HepG2 (cell line): ENCODE data around the gene TLNRD1. TPM values are rescaled to one million over a fixed set of nuclear protein-coding genes. Genes with fewer than 3 reads are reported as not detected.

Source experiments
- ATAC-seq: fragments of 200-7000 bp; cut with Tn5 transposase; 3 replicates; pipeline ENCODE4 v1.9.1; 2020; ENCODE audit warnings: mild to moderate bottlenecking, moderate library complexity
- BruUV-seq: library from RNA; stranded (reverse); fragments of 400-500 nt; replicated peaks from 2 replicates; lab custom pipeline; 2021; lab: Mats Ljungman, UMichigan
- CTCF ChIA-PET: fragments of 300-600 bp; formaldehyde crosslinking; extraction: SDS; loops from one replicate; lab custom pipeline; 2021; ENCODE audit warnings: low total read pairs, inconsistent platforms, low intra/inter-chr PET ratio; lab: Yijun Ruan, JAX
- POLR2A ChIA-PET: fragments of 350-600 bp; sonication (Branson Sonifier 250); formaldehyde crosslinking; loops from one replicate; lab custom pipeline; 2020; ENCODE audit warnings: antibody characterized with exemption, inconsistent platforms; lab: Yijun Ruan, JAX
- DNase-seq: peaks from one replicate; pipeline ENCODE4 v3.0.0-alpha.2; 2015; ENCODE audit warnings: low spot score
- FAIRE-seq: peaks from 3 replicates; lab custom pipeline; 2011; peaks lifted over from hg19 to GRCh38; lab: Jason Lieb, UNC
- H2AFZ ChIP-seq: one replicate; pipeline ENCODE4 v1.6.1; 2011; ENCODE audit warnings: low read length, inconsistent platforms
- H3K27ac ChIP-seq: fragments of 300-600 bp; 3 replicates; pipeline ENCODE4 v1.8.0; 2011; ENCODE audit warnings: mixed run types, mild to moderate bottlenecking, mixed read lengths, low read length, inconsistent platforms; ENCODE audit not compliant: insufficient read depth; ENCODE audit errors: extremely low read length
- H3K27me3 ChIP-seq, 2 experiments: fragments of 200-600 bp in 1 of 2; 2 replicates in 1 of 2; 3 replicates in 1 of 2; pipeline versions ENCODE4 v1.6.0 to v1.8.0; 2011; ENCODE audit warnings: low read length in 2 of 2, mild to moderate bottlenecking in 2 of 2, moderate library complexity in 2 of 2, inconsistent platforms in 1 of 2; ENCODE audit not compliant: insufficient read depth in 2 of 2, control insufficient read depth in 1 of 2
- H3K36me3 ChIP-seq, 2 experiments: fragments of 200-600 bp in 1 of 2; replicated peaks in 1 of 2; 2 replicates in 1 of 2; 3 replicates in 1 of 2; pipeline versions ENCODE4 v1.5.1 to v1.8.0; 2011; ENCODE audit warnings: low read length in 2 of 2, inconsistent platforms in 1 of 2; ENCODE audit not compliant: insufficient read depth in 2 of 2, control insufficient read depth in 1 of 2
- H3K4me1 ChIP-seq: 2 replicates; pipeline ENCODE4 v1.5.1; 2012; ENCODE audit warnings: low read length, inconsistent platforms; ENCODE audit not compliant: insufficient read depth
- H3K4me2 ChIP-seq: 2 replicates; pipeline ENCODE4 v1.6.0; 2011; ENCODE audit warnings: low read depth, low read length, inconsistent platforms
- H3K4me3 ChIP-seq, 3 experiments: fragments of 200-600 bp in 1 of 3; sonication (generic), shearing (Covaris generic) in 1 of 3; replicated peaks in 1 of 3; 2 replicates each; pipeline ENCODE4 v1.5.1; 2011 to 2016; ENCODE audit warnings: low read length in 3 of 3, inconsistent platforms in 2 of 3, low read depth in 2 of 3, mild to moderate bottlenecking in 2 of 3, control low read depth in 1 of 3, mixed read lengths in 1 of 3; ENCODE audit not compliant: insufficient read depth in 1 of 3
- H3K79me2 ChIP-seq: one replicate; pipeline ENCODE4 v1.6.1; 2011; ENCODE audit warnings: low read length, inconsistent platforms; ENCODE audit not compliant: insufficient read depth
- H3K9ac ChIP-seq: 2 replicates; pipeline ENCODE4 v1.6.0; 2011; ENCODE audit warnings: mild to moderate bottlenecking, low read depth, low read length, inconsistent platforms; ENCODE audit not compliant: insufficient read depth
- H3K9me3 ChIP-seq: 2 replicates; pipeline ENCODE4 v1.5.1; 2012; ENCODE audit warnings: mild to moderate bottlenecking, low read length
- H4K20me1 ChIP-seq: 2 replicates; pipeline ENCODE4 v1.6.0; 2011; ENCODE audit warnings: inconsistent platforms, mild to moderate bottlenecking, low read length, moderate library complexity; ENCODE audit not compliant: insufficient read depth
- ATAD3A ChIP-seq: sonication (generic); formaldehyde crosslinking; IDR thresholded peaks from 2 replicates; pipeline ENCODE4 v1.4.0; 2020; ENCODE audit warnings: missing genetic modification reagents
- HCFC1 ChIP-seq: fragments of 150-350 bp; IDR thresholded peaks from 2 replicates; pipeline ENCODE4 v1.6.1; 2014; ENCODE audit warnings: low read depth, low read length
- KDM1A ChIP-seq: IDR thresholded peaks from 2 replicates; pipeline ENCODE4 v1.6.1; 2016; ENCODE audit warnings: missing compliant biosample characterization
- NONO ChIP-seq, 2 experiments: fragments of 450-650 bp in 1 of 2; sonication (generic) in 1 of 2; formaldehyde crosslinking in 1 of 2; IDR thresholded peaks in 1 of 2; conservative IDR thresholded peaks in 1 of 2; 2 replicates each; pipeline versions ENCODE4 v1.6.1 to v1.8.0; 2017 to 2022; ENCODE audit warnings: mild to moderate bottlenecking in 1 of 2, missing genetic modification reagents in 1 of 2, moderate library complexity in 1 of 2
- TOE1 ChIP-seq: sonication (generic); formaldehyde crosslinking; IDR thresholded peaks from 2 replicates; pipeline ENCODE4 v1.4.0; 2020; ENCODE audit warnings: mild to moderate bottlenecking, missing genetic modification reagents
- WGBS: methylation state at CpG from one replicate; pipeline ENCODE4 v1.1.6; 2017; ENCODE audit warnings: low lambda C conversion rate; 5-methylcytosine and 5-hydroxymethylcytosine counted together
- in situ Hi-C: cut with HindIII; loops from 2 replicates; pipeline ENCODE4 v1.10.0; 2017; ENCODE audit warnings: low pct_unique_long_range_greater_than_20kb; ENCODE audit not compliant: extremely low pct_ligation_motif_present
- intact Hi-C: fragments of 100-400 bp; cut with micrococcal nuclease; formaldehyde crosslinking; loops from one replicate; pipeline ENCODE4 v1.10.0; 2022; ENCODE audit not compliant: unreplicated experiment
- polyA plus RNA-seq, 8 experiments: library from polyadenylated mRNA; depleted of rRNA in 3 of 8; stranded (reverse) in 7 of 8; unstranded in 1 of 8; fragments of >200 nt; fragmentation: Illumina TruSeq in 4 of 8; extraction: Trizol in 4 of 8; gene quantifications; 2 replicates each; pipeline versions ENCODE4 v1.2.1 to v1.2.3, GENCODE V29; 2011 to 2016; ENCODE audit warnings: low read depth in 4 of 8, missing spikeins in 1 of 8, mixed read lengths in 1 of 8; ENCODE audit not compliant: insufficient read depth in 1 of 8
- total RNA-seq, 5 experiments: library from RNA; depleted of rRNA; stranded (reverse); fragments of >200 nt; fragmentation: Illumina TruSeq; extraction: Trizol; gene quantifications; 2 replicates each; pipeline ENCODE4 v1.2.3, GENCODE V29; 2016; ENCODE audit warnings: low read depth in 1 of 5
- TF ChIP-seq, protein P1 (sequence below): sonication (generic); formaldehyde crosslinking; conservative IDR thresholded peaks from 2 replicates; pipeline ENCODE4 v1.4.0; 2020; ENCODE audit warnings: missing genetic modification reagents
- TF ChIP-seq, protein P2 (sequence below): sonication (generic); formaldehyde crosslinking; IDR thresholded peaks from 2 replicates; pipeline ENCODE4 v1.4.0; 2020; ENCODE audit warnings: mild to moderate bottlenecking, missing genetic modification reagents, borderline replicate concordance
- TF ChIP-seq, protein P3 (sequence below), 2 experiments: sonication (generic) in 1 of 2; formaldehyde crosslinking in 1 of 2; IDR thresholded peaks; 2 replicates each; pipeline versions ENCODE4 v1.5.1 to v1.6.1; 2011 to 2020; ENCODE audit warnings: borderline replicate concordance in 1 of 2, low read depth in 1 of 2, low read length in 1 of 2, mild to moderate bottlenecking in 1 of 2, missing genetic modification reagents in 1 of 2, moderate library complexity in 1 of 2
- TF ChIP-seq, protein P4 (sequence below), 2 experiments: fragments of 450-650 bp in 1 of 2; sonication (generic) in 1 of 2; formaldehyde crosslinking in 1 of 2; IDR thresholded peaks; 2 replicates each; pipeline versions ENCODE4 v1.6.1 to v1.8.0; 2016 to 2022; ENCODE audit warnings: antibody characterized with exemption in 1 of 2, mild to moderate bottlenecking in 1 of 2, missing genetic modification reagents in 1 of 2

Gene TLNRD1
- total and polyA plus RNA-seq, 2 of the 13 experiments (the other 11 are each of a cell fraction or from before 2014, with no cell fraction given), result 3.4 to 5.3 TPM

DNA sequence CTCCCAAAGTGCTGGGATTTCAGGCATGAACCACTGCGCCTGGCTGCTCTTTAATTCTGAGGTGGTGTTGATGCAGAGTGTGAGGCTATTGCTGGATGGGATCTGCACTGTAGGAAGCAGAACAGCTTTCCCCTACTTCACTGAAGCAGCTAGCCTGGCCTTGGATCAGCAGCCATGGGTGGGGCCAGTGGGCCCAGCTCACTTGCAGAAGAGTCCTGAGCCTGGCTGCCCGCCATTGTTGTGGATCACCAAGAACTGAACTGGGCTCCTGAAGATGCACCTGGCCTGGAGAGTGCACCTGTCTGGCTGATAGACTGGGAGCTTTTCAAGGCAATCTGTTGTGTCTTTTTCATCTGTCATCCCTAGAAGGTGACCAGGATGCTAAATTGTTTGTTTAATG is 11.9 kb downstream of the TLNRD1 start:
- Histone ChIP-seq H3K4me1 (no peaks in the 10 kb centered on the region), H3K27ac (no peak overlapping the region), H3K79me2 (no peaks in the 10 kb centered on the region), H3K9ac (no peak overlapping the region), H3K4me2 (no peak overlapping the region), H3K4me3 (no peak overlapping the region), H4K20me1 (no peaks in the 10 kb centered on the region), H3K36me3 (no peaks in the 10 kb centered on the region), H2AFZ (no peak overlapping the region), H3K27me3 (peaks cover 1 to 5% of the 10 kb centered on the region in 2 experiments; a peak in 1 of 5 replicates), H3K9me3 (no peaks in the 10 kb centered on the region)
- intact Hi-C loops, result no loop called here
- in situ Hi-C loops, result no loop called here
- FAIRE-seq, result no peak
- POLR2A ChIA-PET, result no interaction called here
- DNase-seq, result no peak
- no peak for ATAC-seq
- CTCF ChIA-PET, result no interaction called here
- BruUV-seq, result no TSS peak
- no CpG with 5 or more reads among the region's 2 CpGs for WGBS
- TF ChIP-seq TOE1 (CRISPR knock-in tag), result no peak
- TF ChIP-seq, protein P1, sequence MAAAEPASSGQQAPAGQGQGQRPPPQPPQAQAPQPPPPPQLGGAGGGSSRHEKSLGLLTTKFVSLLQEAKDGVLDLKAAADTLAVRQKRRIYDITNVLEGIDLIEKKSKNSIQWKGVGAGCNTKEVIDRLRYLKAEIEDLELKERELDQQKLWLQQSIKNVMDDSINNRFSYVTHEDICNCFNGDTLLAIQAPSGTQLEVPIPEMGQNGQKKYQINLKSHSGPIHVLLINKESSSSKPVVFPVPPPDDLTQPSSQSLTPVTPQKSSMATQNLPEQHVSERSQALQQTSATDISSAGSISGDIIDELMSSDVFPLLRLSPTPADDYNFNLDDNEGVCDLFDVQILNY (CRISPR knock-in tag), result no peak
- TF ChIP-seq, protein P2, sequence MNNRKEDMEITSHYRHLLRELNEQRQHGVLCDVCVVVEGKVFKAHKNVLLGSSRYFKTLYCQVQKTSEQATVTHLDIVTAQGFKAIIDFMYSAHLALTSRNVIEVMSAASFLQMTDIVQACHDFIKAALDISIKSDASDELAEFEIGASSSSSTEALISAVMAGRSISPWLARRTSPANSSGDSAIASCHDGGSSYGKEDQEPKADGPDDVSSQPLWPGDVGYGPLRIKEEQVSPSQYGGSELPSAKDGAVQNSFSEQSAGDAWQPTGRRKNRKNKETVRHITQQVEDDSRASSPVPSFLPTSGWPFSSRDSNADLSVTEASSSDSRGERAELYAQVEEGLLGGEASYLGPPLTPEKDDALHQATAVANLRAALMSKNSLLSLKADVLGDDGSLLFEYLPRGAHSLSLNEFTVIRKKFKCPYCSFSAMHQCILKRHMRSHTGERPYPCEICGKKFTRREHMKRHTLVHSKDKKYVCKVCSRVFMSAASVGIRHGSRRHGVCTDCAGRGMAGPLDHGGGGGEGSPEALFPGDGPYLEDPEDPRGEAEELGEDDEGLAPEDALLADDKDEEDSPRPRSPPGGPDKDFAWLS (CRISPR knock-in tag), result no peak
- TF ChIP-seq HCFC1, result no peak
- no peak for TF ChIP-seq NONO (IDR thresholded peaks at IDR 0.05)
- no peak for TF ChIP-seq NONO (CRISPR knock-in tag; conservative IDR thresholded peaks at IDR 0.05)
- no peak for TF ChIP-seq KDM1A (CRISPR knock-in tag)
- TF ChIP-seq ATAD3A (CRISPR knock-in tag), result no peak
- TF ChIP-seq, protein P3, sequence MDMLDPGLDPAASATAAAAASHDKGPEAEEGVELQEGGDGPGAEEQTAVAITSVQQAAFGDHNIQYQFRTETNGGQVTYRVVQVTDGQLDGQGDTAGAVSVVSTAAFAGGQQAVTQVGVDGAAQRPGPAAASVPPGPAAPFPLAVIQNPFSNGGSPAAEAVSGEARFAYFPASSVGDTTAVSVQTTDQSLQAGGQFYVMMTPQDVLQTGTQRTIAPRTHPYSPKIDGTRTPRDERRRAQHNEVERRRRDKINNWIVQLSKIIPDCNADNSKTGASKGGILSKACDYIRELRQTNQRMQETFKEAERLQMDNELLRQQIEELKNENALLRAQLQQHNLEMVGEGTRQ (IDR thresholded peaks at IDR 0.05; ENCODE audit: low read depth, low read length), result no peak
- TF ChIP-seq, protein P3 (CRISPR knock-in tag; IDR thresholded peaks at IDR 0.05; ENCODE audit: borderline replicate concordance), result no peak
- TF ChIP-seq, protein P4, sequence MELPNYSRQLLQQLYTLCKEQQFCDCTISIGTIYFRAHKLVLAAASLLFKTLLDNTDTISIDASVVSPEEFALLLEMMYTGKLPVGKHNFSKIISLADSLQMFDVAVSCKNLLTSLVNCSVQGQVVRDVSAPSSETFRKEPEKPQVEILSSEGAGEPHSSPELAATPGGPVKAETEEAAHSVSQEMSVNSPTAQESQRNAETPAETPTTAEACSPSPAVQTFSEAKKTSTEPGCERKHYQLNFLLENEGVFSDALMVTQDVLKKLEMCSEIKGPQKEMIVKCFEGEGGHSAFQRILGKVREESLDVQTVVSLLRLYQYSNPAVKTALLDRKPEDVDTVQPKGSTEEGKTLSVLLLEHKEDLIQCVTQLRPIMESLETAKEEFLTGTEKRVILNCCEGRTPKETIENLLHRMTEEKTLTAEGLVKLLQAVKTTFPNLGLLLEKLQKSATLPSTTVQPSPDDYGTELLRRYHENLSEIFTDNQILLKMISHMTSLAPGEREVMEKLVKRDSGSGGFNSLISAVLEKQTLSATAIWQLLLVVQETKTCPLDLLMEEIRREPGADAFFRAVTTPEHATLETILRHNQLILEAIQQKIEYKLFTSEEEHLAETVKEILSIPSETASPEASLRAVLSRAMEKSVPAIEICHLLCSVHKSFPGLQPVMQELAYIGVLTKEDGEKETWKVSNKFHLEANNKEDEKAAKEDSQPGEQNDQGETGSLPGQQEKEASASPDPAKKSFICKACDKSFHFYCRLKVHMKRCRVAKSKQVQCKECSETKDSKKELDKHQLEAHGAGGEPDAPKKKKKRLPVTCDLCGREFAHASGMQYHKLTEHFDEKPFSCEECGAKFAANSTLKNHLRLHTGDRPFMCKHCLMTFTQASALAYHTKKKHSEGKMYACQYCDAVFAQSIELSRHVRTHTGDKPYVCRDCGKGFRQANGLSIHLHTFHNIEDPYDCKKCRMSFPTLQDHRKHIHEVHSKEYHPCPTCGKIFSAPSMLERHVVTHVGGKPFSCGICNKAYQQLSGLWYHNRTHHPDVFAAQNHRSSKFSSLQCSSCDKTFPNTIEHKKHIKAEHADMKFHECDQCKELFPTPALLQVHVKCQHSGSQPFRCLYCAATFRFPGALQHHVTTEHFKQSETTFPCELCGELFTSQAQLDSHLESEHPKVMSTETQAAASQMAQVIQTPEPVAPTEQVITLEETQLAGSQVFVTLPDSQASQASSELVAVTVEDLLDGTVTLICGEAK (IDR thresholded peaks at IDR 0.05), result no peak
- TF ChIP-seq, protein P4 (CRISPR knock-in tag; IDR thresholded peaks at IDR 0.05), result no peak
